GM19099 (cell line): ENCODE results near the gene ITPKB.

Source experiments
- POLR2A ChIP-seq: IDR thresholded peaks from 3 replicates; pipeline ENCODE4 v1.6.1; 2011; ENCODE audit warnings: low read depth; ENCODE audit not compliant: insufficient read length; ENCODE audit errors: extremely low read depth

The ITPKB gene

GRCh38 chr1:226642421-226642820 is 96.7 kb downstream of the ITPKB start:
- no peak for TF ChIP-seq POLR2A

DNA sequence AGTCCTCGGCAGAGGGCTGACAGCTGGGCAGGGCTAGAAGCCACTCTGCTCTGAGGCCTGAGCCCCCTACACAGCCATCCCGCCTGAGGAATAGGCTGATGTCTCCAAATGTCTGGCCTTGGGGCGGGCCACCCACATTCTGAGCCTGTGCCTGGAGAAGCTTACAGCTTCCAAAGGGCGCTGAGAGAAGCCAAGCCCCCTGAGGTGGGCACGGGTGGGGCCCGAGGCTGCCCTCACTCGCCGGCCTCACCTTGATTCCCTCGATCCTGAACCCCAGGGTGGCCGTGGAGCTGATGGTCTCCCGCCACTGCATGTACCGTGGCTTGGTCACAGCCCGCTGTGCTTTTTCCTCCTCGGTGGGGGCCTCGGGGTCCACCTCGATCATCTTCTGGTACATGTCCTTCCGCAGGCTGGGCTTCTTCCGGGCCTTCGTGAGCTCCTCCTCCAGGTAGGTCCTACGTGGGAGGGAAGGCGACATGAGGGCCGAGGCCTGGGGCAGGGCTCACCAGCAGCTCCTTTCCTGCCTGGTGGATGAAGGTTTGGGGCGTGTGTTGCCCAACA is 97.3 kb downstream of the ITPKB start:
- no peak for TF ChIP-seq POLR2A

DNA sequence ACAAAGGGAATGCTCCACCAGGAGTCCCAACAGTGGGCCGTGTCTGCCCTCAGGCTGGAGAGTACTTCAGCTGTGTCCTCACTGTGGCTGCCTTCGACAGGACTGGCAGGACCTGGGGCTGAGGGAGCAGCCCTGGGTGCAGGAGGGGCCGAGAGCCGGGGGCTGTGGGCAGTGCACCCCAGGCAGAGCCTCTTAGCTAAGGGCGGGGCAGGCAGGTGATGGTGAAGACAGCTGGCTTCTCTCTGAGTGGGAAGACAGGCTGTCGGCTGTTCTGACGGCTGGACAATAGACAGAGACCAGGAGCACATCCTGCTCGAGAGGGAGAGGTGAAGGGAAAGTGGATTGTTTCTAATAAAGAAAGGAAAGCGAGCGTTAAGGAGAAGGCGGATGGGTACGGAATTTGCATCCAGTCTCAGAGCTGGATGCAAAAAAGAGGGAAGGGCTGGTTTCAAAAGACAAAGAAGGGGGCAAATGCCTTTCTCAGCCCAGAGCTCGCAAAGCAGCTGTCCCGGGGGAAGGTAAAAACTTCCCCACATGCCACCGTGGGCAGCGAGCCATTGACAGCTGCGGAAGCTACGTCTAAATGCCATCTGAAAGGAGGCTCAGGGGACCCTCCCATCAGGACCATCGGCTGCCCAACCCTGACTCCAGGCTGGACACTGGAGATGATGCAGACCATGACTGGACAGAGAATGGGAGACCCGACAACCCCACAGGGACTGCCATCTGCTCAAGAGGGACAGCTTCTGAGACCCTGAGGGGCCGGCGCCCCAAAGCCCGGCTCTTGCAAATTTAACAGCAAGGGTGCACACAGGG is 98.6 kb downstream of the ITPKB start:
- TF ChIP-seq POLR2A: no peak

DNA sequence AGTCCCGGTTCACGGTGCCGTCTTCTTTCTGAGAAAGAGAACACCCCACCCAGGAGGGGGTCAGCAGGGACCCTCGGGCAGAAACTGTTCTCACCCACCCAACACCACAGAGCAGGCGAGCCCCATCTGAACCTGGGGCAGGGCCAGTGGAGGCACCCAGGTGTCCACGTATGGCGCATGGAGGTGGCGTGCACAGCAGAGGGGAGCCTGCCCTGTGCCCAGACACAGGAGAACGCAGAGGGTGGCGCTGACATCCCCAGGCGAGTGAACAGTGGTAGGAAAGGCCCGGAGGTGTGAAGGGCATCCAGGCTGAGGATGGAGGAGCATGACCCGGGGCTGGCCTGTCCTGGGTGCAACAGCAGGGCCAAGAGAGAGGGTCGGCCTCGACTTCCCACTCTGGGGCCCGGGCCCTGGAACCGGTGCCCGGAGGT is 99.4 kb downstream of the ITPKB start:
- no peak for TF ChIP-seq POLR2A

DNA sequence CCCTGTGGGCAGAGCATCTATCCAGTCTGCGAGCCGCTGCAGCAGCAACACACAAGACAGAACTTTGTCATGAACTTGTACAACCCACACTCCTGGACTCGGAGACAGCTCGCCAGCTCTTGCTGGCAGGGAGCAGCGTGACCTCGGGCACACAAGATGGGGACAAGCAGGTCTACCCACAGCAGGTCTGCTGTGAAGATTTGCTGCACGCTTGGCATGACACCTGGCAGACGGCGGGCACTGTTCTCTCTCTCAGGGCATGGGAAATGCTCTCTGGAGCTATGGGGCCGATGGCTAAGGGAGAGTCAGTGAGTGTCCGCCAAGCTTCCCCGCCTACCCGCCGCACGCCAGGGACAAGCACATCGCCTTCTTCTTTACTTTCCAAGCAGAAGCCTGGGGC is 100.5 kb downstream of the ITPKB start:
- TF ChIP-seq POLR2A: no peak

DNA sequence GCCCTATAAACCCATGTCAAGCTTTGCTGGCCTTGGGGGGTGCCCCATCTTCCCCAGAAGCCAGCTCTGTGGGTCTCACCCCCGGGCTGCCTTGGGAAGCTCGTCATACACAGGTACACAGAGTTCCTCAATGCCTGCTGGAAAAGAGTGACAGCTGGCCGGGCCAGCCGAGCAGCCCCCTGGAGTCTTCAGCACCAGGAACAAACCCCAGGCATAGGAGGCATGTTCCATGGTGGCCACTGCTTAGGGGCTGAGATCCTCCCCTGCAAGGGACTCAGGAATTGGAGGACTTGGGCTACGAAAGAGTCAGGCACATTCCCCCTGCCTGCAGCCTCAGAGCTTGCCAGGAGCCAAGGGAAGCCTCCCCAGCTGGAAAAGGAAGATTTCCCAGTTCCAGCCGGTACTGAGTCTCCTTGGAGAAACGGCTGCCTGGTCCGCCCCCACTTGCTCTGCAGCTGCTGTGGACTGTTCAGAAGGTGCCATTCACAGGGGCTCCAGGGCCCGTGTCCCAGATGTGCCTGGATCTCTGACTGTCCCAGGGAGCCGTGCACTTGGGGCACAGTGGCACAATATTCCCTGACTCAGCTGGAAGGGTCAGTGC is 101.0 kb downstream of the ITPKB start:
- no peak for TF ChIP-seq POLR2A

DNA sequence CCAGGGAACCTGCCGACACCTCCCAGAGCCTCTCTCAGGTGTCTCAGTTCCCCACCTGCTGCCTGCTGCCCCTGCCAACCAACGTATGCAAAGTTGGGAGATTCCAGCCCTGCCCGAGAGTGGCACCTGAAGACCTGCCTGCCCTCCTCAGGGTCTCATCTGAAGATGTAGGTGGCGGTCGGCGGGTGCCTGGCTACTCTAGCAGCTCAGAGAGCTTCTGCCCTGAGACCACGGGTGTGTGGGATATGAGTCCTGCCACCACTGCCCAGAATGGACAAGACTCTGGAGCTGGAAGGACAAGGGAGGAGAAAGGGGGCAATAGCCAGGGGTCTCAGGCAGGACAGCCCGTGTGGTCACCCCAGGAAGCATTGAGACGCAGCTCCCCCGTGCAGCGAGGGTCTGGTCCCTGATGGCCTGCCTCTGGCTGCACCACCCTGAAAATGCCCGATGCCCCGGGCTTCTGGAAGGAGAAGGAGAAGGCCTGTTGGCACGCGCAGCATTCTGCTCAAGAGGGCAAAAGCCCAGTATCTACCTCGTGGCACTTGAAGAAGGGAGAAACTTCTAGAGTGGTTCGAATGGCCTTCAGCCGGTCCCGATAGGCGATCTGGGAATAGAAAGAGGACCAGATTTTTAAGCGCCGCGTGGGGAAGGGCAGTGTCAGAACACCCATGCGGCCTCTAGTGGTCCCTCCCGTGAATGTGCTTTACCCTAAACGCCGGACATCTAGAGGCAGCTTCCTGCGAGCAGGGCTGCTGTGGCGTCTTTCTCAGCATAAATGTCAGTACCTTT is 101.7 kb downstream of the ITPKB start:
- no peak for TF ChIP-seq POLR2A

GRCh38 chr1:226636847-226637096 is 102.3 kb downstream of the ITPKB start:
- no peak for TF ChIP-seq POLR2A

- no peak for TF ChIP-seq POLR2A
Measured at GRCh38 chr1:226635456-226635941, 103.6 kb downstream of the ITPKB start.

GRCh38 chr1:226634611-226635246 is 104.4 kb downstream of the ITPKB start:
- no peak for TF ChIP-seq POLR2A

DNA sequence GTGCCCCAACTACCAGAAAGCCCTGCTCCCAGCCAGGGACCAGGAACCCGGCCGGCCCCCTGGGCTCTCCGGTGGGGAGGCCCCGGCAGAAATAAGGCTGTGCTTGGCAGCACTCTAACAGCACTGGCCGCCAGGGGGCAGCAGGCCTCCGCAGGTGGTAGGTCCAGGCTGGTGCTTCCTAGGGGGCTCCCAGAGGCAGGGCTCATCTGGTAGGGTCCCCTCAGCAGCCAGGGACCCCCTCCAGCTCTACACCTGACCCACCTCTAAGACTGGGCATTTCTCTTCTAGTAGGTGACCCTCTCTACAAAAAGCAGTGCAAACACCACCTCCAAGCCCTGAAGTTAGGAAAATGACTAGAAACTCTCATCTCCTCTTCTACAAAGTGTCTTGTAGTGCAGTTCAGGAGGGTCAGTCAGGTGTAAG is 104.9 kb downstream of the ITPKB start:
- TF ChIP-seq POLR2A: no peak

DNA sequence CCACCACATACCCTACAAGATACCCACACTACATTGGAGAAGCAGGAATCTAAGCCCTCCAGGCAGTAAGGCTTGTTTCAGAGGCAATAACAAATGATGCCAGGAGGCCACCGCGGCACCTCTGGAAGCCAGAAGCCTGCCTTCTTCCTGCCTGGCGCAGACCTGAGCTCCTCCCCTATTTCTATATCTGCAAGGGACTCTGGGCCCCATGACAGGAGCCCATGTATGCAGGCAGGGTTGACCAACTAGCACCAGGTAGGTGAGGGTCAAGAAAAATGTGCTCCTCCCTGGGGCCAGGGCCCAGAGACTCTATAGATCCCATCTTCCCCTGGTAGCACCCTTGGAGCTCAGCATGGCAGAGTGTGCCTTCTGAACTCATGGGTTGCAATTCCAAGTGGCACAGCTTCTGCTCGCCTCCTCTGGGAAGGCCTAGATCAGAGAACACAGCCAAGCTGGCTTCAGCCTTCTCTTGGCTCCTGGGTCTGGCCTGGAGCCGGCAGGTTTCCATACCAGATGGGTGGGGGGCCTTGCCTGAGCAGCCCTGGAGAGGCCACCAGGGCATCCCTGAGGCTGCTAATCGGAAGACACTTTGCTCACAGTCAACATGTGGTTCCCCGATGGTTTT is 105.4 kb downstream of the ITPKB start:
- no peak for TF ChIP-seq POLR2A

GRCh38 chr1:226632922-226633351 is 106.1 kb downstream of the ITPKB start:
- no peak for TF ChIP-seq POLR2A

- no peak for TF ChIP-seq POLR2A
Measured at GRCh38 chr1:226632169-226632879, 106.8 kb downstream of the ITPKB start.
